Caco-2 (cell line): ENCODE results near the gene SLC31A2. TPM values are rescaled to one million over a fixed set of nuclear protein-coding genes. Genes with fewer than 3 reads are reported as not detected.

Experiments
- BruUV-seq: library from RNA; stranded (reverse); fragments of 400-500 nt; replicated peaks from 2 replicates; lab custom pipeline; 2021; lab: Mats Ljungman, UMichigan
- CTCF ChIA-PET: fragments of 300-600 bp; sonication (Branson Sonifier 250); formaldehyde crosslinking; loops from one replicate; lab custom pipeline; 2022; ENCODE audit warnings: antibody characterized with exemption; lab: Charles Lee
- POLR2A ChIA-PET: fragments of 300-600 bp; sonication (Branson Sonifier 250); formaldehyde crosslinking; loops from one replicate; lab custom pipeline; 2022; ENCODE audit warnings: antibody characterized with exemption; lab: Charles Lee
- DNase-seq, 2 experiments: peaks; one replicate each; pipeline versions ENCODE4 v3.0.0 to v3.0.0-alpha.2; 2020 to 2022
- H3K27me3 ChIP-seq: replicated peaks from 2 replicates; pipeline ENCODE4 v1.6.0; 2011; ENCODE audit warnings: low read length; ENCODE audit not compliant: control insufficient read depth, insufficient read depth
- H3K36me3 ChIP-seq: 2 replicates; pipeline ENCODE4 v1.5.1; 2011; ENCODE audit warnings: low read length; ENCODE audit not compliant: control insufficient read depth, insufficient read depth
- H3K4me1 ChIP-seq: fragments of 250-450 bp; sonication (Bioruptor Pico); 2 replicates; pipeline ENCODE4 v1.5.1; 2020; ENCODE audit warnings: mild to moderate bottlenecking
- H3K4me3 ChIP-seq: 2 replicates; pipeline ENCODE4 v1.5.1; 2011; ENCODE audit warnings: low read depth, mild to moderate bottlenecking, control low read depth, low read length
- H3K9me3 ChIP-seq: fragments of 250-450 bp; sonication (Bioruptor Pico); 2 replicates; pipeline ENCODE4 v1.5.1; 2020; ENCODE audit warnings: mild to moderate bottlenecking, moderate library complexity
- H3K27ac Mint-ChIP-seq: one replicate; pipeline ENCODE4 v1.8.0; 2022; ENCODE audit warnings: mixed read lengths; ENCODE audit not compliant: unreplicated experiment
- H3K27me3 Mint-ChIP-seq: one replicate; pipeline ENCODE4 v1.8.0; 2022; ENCODE audit warnings: mixed read lengths; ENCODE audit not compliant: insufficient read depth, unreplicated experiment
- H3K36me3 Mint-ChIP-seq: one replicate; pipeline ENCODE4 v1.8.0; 2022; ENCODE audit warnings: mild to moderate bottlenecking, mixed read lengths; ENCODE audit not compliant: insufficient read depth, unreplicated experiment
- H3K4me1 Mint-ChIP-seq: one replicate; pipeline ENCODE4 v1.8.0; 2022; ENCODE audit warnings: low read depth, mixed read lengths; ENCODE audit not compliant: unreplicated experiment
- H3K4me3 Mint-ChIP-seq: one replicate; pipeline ENCODE4 v1.8.0; 2022; ENCODE audit warnings: mild to moderate bottlenecking, moderate library complexity, mixed read lengths; ENCODE audit not compliant: unreplicated experiment
- H3K9me3 Mint-ChIP-seq: one replicate; pipeline ENCODE4 v1.8.0; 2022; ENCODE audit warnings: mixed read lengths; ENCODE audit not compliant: unreplicated experiment
- CTCF ChIP-seq, 2 experiments: fragments of 200-600 bp in 1 of 2; IDR thresholded peaks; 1 replicate in 1 of 2; 2 replicates in 1 of 2; pipeline versions ENCODE4 v1.5.1 to v1.8.0; 2011 to 2022; ENCODE audit warnings: antibody characterized with exemption in 1 of 2, control low read depth in 1 of 2, inconsistent platforms in 1 of 2, low read depth in 1 of 2, low read length in 1 of 2, mild to moderate bottlenecking in 1 of 2, moderate library complexity in 1 of 2; ENCODE audit not compliant: insufficient read depth in 1 of 2, severe bottlenecking in 1 of 2, unreplicated experiment in 1 of 2
- intact Hi-C: fragments of 100-400 bp; cut with micrococcal nuclease; formaldehyde crosslinking; loops from one replicate; pipeline ENCODE4 v1.10.0; 2022; ENCODE audit not compliant: unreplicated experiment
- total RNA-seq: library from RNA; stranded (reverse); gene quantifications from 2 replicates; pipeline ENCODE4 v1.2.3, GENCODE V29; 2022

The SLC31A2 gene
- total RNA-seq, 1 experiment from 2014 or later, result 5.1 TPM

- DNase-seq, result no peak
- no peaks in the 10 kb centered on the region for H3K9me3 ChIP-seq
- Mint-ChIP-seq H3K36me3 (peaks cover 28% of the 10 kb centered on the region), H3K4me3 (no peak overlapping the region), H3K27me3 (no peaks in the 10 kb centered on the region), H3K9me3 (no peaks in the 10 kb centered on the region), H3K27ac (no peak overlapping the region), H3K4me1 (no peaks in the 10 kb centered on the region)
- ChIA-PET POLR2A (no interaction called here), CTCF (no interaction called here)
- no peaks in the 10 kb centered on the region for H3K4me1 ChIP-seq
- intact Hi-C loops, result no loop called here
- no peaks in the 10 kb centered on the region for H3K36me3 ChIP-seq
- H3K4me3 ChIP-seq, result no peak overlapping the region
- no peak for TF ChIP-seq CTCF (IDR thresholded peaks at IDR 0.05; ENCODE audit: insufficient read depth in 1 of 2, low read depth in 1 of 2, low read length in 1 of 2, severe bottlenecking in 1 of 2, unreplicated experiment in 1 of 2)
- BruUV-seq, result no TSS peak
- no peaks in the 10 kb centered on the region for H3K27me3 ChIP-seq
Measured at GRCh38 chr9:113205861-113206260, 55.1 kb downstream of the SLC31A2 start.

GRCh38 chr9:113210815-113211214 is 60.0 kb downstream of the SLC31A2 start:
- ChIA-PET POLR2A (no interaction called here), CTCF (no interaction called here)
- intact Hi-C loops, result no loop called here
- Histone ChIP-seq H3K36me3 (no peaks in the 10 kb centered on the region), H3K27me3 (no peaks in the 10 kb centered on the region), H3K4me1 (no peaks in the 10 kb centered on the region), H3K4me3 (no peak overlapping the region), H3K9me3 (no peaks in the 10 kb centered on the region)
- Mint-ChIP-seq H3K4me3 (no peak overlapping the region), H3K4me1 (no peaks in the 10 kb centered on the region), H3K27ac (no peak overlapping the region), H3K27me3 (no peaks in the 10 kb centered on the region), H3K9me3 (no peaks in the 10 kb centered on the region), H3K36me3 (peaks cover 18% of the 10 kb centered on the region)
- BruUV-seq, result no TSS peak
- DNase-seq, result no peak
- TF ChIP-seq CTCF (IDR thresholded peaks at IDR 0.05; ENCODE audit: insufficient read depth in 1 of 2, low read depth in 1 of 2, low read length in 1 of 2, severe bottlenecking in 1 of 2, unreplicated experiment in 1 of 2), result no peak

Other genes with a start within 250 kb of the SLC31A2 start
- gene ZNF883, start 138.8 kb upstream of the SLC31A2 start, total RNA-seq, result not detected in 2 replicates
- not detected in 2 replicates for gene ZFP37, start 94.3 kb upstream of the SLC31A2 start, total RNA-seq
- 20.1 TPM in 2 replicates for gene FKBP15, start 70.3 kb downstream of the SLC31A2 start, total RNA-seq
- 57.8 and 64.9 TPM in 2 replicates for gene SLC31A1, start 70.5 kb downstream of the SLC31A2 start, total RNA-seq
- 27.3 and 29.3 TPM in 2 replicates for gene CDC26, start 124.6 kb downstream of the SLC31A2 start, total RNA-seq
- 37.5 and 38.6 TPM in 2 replicates for gene PRPF4, start 124.7 kb downstream of the SLC31A2 start, total RNA-seq
- 1.5 and 3.3 TPM in 2 replicates for gene RNF183, start 152.4 kb downstream of the SLC31A2 start, total RNA-seq
- 1.9 and 2.3 TPM in 2 replicates for gene WDR31, start 189.3 kb downstream of the SLC31A2 start, total RNA-seq
- gene BSPRY, start 198.5 kb downstream of the SLC31A2 start, total RNA-seq, result 14.5 and 14.7 TPM in 2 replicates
- 60.9 and 64.9 TPM in 2 replicates for gene HDHD3, start 226.0 kb downstream of the SLC31A2 start, total RNA-seq